Fibroblast of lung (primary cell): Measurements from ENCODE around the gene SLC35B1. TPM values are rescaled to one million over a fixed set of nuclear protein-coding genes. Genes with fewer than 3 reads are reported as not detected.
A peak's percentile ranks its signal among the peaks of the same experiment; 100 is the strongest.
"Not testable (repeated sequence)": the region's sequence is repeated elsewhere in the genome, so short reads cannot be mapped to it uniquely, and the experiment has no call there.

Experiments
- DNase-seq, 2 donors: peaks; one replicate each; pipeline versions ENCODE4 v3.0.0 to v3.0.0-alpha.2; 2010; ENCODE audit warnings: low read depth in 2 of 2
- H2AFZ ChIP-seq: 2 replicates; pipeline ENCODE4 v1.5.1; 2012; ENCODE audit warnings: low read length, control low read depth, inconsistent platforms
- H3K27ac ChIP-seq: 2 replicates; pipeline ENCODE4 v1.5.1; 2011; ENCODE audit warnings: low read length, control low read depth; ENCODE audit not compliant: insufficient read depth
- H3K27me3 ChIP-seq: 2 replicates; pipeline ENCODE4 v1.5.1; 2011; ENCODE audit warnings: mild to moderate bottlenecking, low read length; ENCODE audit not compliant: control insufficient read depth, insufficient read depth
- H3K36me3 ChIP-seq: 2 replicates; pipeline ENCODE4 v1.5.1; 2011; ENCODE audit warnings: low read length; ENCODE audit not compliant: control insufficient read depth, insufficient read depth
- H3K4me1 ChIP-seq: 2 replicates; pipeline ENCODE4 v1.5.1; 2011; ENCODE audit warnings: low read length; ENCODE audit not compliant: control insufficient read depth, insufficient read depth; ENCODE audit errors: extremely low read depth
- H3K4me2 ChIP-seq: 2 replicates; pipeline ENCODE4 v1.5.1; 2011; ENCODE audit warnings: low read length, control low read depth; ENCODE audit not compliant: insufficient read depth; ENCODE audit errors: extremely low read depth
- H3K4me3 ChIP-seq, 4 experiments: fragments of 200-600 bp in 1 of 4; sonication (generic) in 1 of 4; replicated peaks in 1 of 4; 2 replicates each; pipeline ENCODE4 v1.5.1; 2011 to 2016; ENCODE audit warnings: low read length in 4 of 4, low read depth in 3 of 4, mild to moderate bottlenecking in 3 of 4, control low read depth in 2 of 4, inconsistent platforms in 1 of 4, mixed read lengths in 1 of 4; ENCODE audit not compliant: insufficient read depth in 1 of 4; ENCODE audit errors: control extremely low read depth in 1 of 4
- H3K79me2 ChIP-seq: 2 replicates; pipeline ENCODE4 v1.5.1; 2012; ENCODE audit warnings: mild to moderate bottlenecking, low read length, inconsistent platforms; ENCODE audit not compliant: control insufficient read depth, insufficient read depth
- H3K9ac ChIP-seq: 2 replicates; pipeline ENCODE4 v1.5.1; 2011; ENCODE audit warnings: mild to moderate bottlenecking, low read length, control low read depth; ENCODE audit not compliant: insufficient read depth
- H3K9me3 ChIP-seq: 2 replicates; pipeline ENCODE4 v1.5.1; 2012; ENCODE audit warnings: low read depth, low read length; ENCODE audit not compliant: control insufficient read depth, insufficient read depth
- H4K20me1 ChIP-seq: 2 replicates; pipeline ENCODE4 v1.5.1; 2011; ENCODE audit warnings: low read length; ENCODE audit not compliant: control insufficient read depth, insufficient read depth; ENCODE audit errors: extremely low read depth
- CTCF ChIP-seq, 2 donors: IDR thresholded peaks in 1 of 2; conservative IDR thresholded peaks in 1 of 2; 1 replicate in 1 of 2; 2 replicates in 1 of 2; pipeline ENCODE4 v1.5.1; 2011 to 2012; ENCODE audit warnings: low read length in 2 of 2, control low read depth in 1 of 2, inconsistent platforms in 1 of 2, low read depth in 1 of 2, mild to moderate bottlenecking in 1 of 2
- EZH2 ChIP-seq: IDR thresholded peaks from 2 replicates; pipeline ENCODE4 v1.5.1; 2012; ENCODE audit warnings: low read length, control low read depth, mild to moderate bottlenecking; ENCODE audit errors: missing control alignments
- polyA plus RNA-seq, 2 donors: library from polyadenylated mRNA; depleted of rRNA in 1 of 2; stranded (reverse) in 1 of 2; unstranded in 1 of 2; fragments of >200 nt; gene quantifications; 2 replicates each; pipeline ENCODE4 v1.2.1, GENCODE V29; 2011 to 2012; ENCODE audit warnings: missing spikeins in 1 of 2
- total RNA-seq: library from RNA; depleted of rRNA; stranded (reverse); fragments of >200 nt; gene quantifications from 2 replicates; pipeline ENCODE4 v1.2.1, GENCODE V29; 2014

Gene SLC35B1
- total and polyA plus RNA-seq, 2 donors (not counting 1 experiment from before 2014, with no cell fraction given): 36.3 to 56.9 TPM

- peak overlapping the region; percentile 100 for H3K4me2 ChIP-seq
- peaks cover 1% of the 10 kb centered on the region for H3K27me3 ChIP-seq
- H3K9me3 ChIP-seq: no peaks in the 10 kb centered on the region
- H3K9ac ChIP-seq: peak overlapping the region; percentile 88
- peak overlapping the region; percentile 65 to 94 (median 90) for H3K4me3 ChIP-seq
- peak; percentile 32 to 43 for DNase-seq
- H3K4me1 ChIP-seq: no peaks in the 10 kb centered on the region
- H3K27ac ChIP-seq: peak overlapping the region; percentile 89
- H2AFZ ChIP-seq: no peak overlapping the region
- TF ChIP-seq CTCF (conservative IDR thresholded peaks at IDR 0.05 in 1 of 2, IDR thresholded peaks at IDR 0.05 in 1 of 2; ENCODE audit: low read depth in 1 of 2, low read length in 2 of 2): no peak
- TF ChIP-seq EZH2: no peak
- H3K36me3 ChIP-seq: no peaks in the 10 kb centered on the region
- peaks cover 47% of the 10 kb centered on the region for H3K79me2 ChIP-seq
- H4K20me1 ChIP-seq: no peaks in the 10 kb centered on the region
Observed at GRCh38 chr17:49676276-49676868, 31.4 kb downstream of the SLC35B1 start.

- no peak overlapping the region for H2AFZ ChIP-seq
- H3K27me3 ChIP-seq: no peaks in the 10 kb centered on the region
- no peak overlapping the region for H3K9ac ChIP-seq
- no peaks in the 10 kb centered on the region for H3K36me3 ChIP-seq
- TF ChIP-seq EZH2 (no peak), CTCF (conservative IDR thresholded peaks at IDR 0.05 in 1 of 2, IDR thresholded peaks at IDR 0.05 in 1 of 2; ENCODE audit: low read depth in 1 of 2, low read length in 2 of 2) (no peak)
- H3K4me2 ChIP-seq: no peak overlapping the region
- H3K79me2 ChIP-seq: peaks cover 54% of the 10 kb centered on the region
- no peaks in the 10 kb centered on the region for H3K4me1 ChIP-seq
- H3K9me3 ChIP-seq: no peaks in the 10 kb centered on the region
- no peak overlapping the region for H3K4me3 ChIP-seq
- H3K27ac ChIP-seq: no peak overlapping the region
- no peak for DNase-seq
- H4K20me1 ChIP-seq: no peaks in the 10 kb centered on the region
Observed at GRCh38 chr17:49674507-49674906, 33.3 kb downstream of the SLC35B1 start.

GRCh38 chr17:49673679-49674078 lies 34.1 kb downstream of the SLC35B1 start:
- H3K79me2 ChIP-seq: peaks cover 54% of the 10 kb centered on the region
- H3K4me3 ChIP-seq, H3K4me2 ChIP-seq, H3K36me3 ChIP-seq, H2AFZ ChIP-seq, H3K4me1 ChIP-seq, H4K20me1 ChIP-seq, DNase-seq, H3K27me3 ChIP-seq, H3K9me3 ChIP-seq, H3K27ac ChIP-seq, H3K9ac ChIP-seq: not testable (repeated sequence)
